Measurements from ENCODE around the gene HLCS. TPM values are rescaled to one million over a fixed set of nuclear protein-coding genes. Genes with fewer than 3 reads are reported as not detected.

Gene HLCS
- total and polyA plus RNA-seq, 10 of the 15 experiments (the other 5 are each of a cell fraction or from before 2014, with no cell fraction given): 1.5 to 12.7 (median 9.6) TPM

DNA sequence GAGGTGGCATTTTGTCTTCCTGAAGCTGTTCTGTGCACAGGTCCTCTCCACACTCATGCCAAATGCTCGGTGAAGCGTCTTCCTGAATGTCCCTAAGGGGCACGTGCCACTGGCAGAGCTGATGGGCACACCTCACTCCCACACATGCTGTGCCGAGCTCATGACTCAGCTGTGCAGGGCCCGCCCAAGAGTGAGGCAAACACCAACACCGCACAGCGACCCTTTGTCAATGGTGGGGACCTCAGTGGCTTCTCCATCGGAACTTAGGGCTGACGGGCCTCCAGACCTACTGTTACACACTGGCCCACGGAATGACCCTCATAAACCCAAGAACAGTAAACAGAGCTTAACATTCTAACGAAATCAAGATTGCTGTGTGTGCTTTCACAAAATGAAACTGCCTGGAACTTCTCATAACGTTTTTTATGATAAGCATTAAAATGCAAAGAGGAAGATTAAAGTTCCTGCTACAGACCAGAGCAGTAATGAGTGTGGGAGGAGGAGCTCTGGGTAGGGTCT, 178.3 kb downstream of the HLCS start (continued):
- TF ChIP-seq PAX8 (IDR thresholded peaks at IDR 0.05) (no peak), SMAD5 (IDR thresholded peaks at IDR 0.05; ENCODE audit: low read depth) (no peak)
- TF ChIP-seq, protein P1, sequence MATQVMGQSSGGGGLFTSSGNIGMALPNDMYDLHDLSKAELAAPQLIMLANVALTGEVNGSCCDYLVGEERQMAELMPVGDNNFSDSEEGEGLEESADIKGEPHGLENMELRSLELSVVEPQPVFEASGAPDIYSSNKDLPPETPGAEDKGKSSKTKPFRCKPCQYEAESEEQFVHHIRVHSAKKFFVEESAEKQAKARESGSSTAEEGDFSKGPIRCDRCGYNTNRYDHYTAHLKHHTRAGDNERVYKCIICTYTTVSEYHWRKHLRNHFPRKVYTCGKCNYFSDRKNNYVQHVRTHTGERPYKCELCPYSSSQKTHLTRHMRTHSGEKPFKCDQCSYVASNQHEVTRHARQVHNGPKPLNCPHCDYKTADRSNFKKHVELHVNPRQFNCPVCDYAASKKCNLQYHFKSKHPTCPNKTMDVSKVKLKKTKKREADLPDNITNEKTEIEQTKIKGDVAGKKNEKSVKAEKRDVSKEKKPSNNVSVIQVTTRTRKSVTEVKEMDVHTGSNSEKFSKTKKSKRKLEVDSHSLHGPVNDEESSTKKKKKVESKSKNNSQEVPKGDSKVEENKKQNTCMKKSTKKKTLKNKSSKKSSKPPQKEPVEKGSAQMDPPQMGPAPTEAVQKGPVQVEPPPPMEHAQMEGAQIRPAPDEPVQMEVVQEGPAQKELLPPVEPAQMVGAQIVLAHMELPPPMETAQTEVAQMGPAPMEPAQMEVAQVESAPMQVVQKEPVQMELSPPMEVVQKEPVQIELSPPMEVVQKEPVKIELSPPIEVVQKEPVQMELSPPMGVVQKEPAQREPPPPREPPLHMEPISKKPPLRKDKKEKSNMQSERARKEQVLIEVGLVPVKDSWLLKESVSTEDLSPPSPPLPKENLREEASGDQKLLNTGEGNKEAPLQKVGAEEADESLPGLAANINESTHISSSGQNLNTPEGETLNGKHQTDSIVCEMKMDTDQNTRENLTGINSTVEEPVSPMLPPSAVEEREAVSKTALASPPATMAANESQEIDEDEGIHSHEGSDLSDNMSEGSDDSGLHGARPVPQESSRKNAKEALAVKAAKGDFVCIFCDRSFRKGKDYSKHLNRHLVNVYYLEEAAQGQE (IDR thresholded peaks at IDR 0.05; ENCODE audit: low read depth, low read length): no peak

DNA sequence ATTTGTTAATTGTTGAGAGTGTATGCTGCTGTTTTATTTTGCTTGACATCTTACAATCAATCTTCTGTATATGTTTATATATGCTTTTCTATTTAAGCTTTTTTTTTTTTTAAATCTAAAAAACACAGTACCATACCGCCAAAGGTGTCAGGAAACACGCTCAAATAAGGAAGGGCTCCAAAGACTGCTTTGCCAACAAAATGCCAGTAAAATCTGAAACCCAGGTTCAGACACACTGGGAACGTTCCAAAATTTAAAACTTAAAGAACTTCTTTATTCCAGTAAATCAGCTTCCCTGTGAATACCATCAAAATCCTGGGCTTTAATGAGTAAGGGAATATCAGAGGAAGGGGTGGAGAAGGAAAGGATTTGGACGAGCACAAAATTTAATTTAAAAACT, 180.3 kb downstream of the HLCS start:
- no peak for ATAC-seq
- no peaks in the 10 kb centered on the region for H3K9me3 ChIP-seq (replicated peaks; ENCODE audit: control insufficient read depth, insufficient read depth, low read length)
- 68% methylated on average over 4 of the region's 4 CpGs for WGBS (ENCODE audit: insufficient coverage, insufficient replicate concordance, low lambda C conversion rate, missing lambda C conversion rate)
- POLR2A ChIA-PET: no interaction called here
- RAD21 ChIA-PET (ENCODE audit: unreplicated experiment): no interaction called here
- H4K20me1 ChIP-seq (ENCODE audit: control insufficient read depth, insufficient read depth): no peaks in the 10 kb centered on the region
- H3K4me1 ChIP-seq (ENCODE audit: control insufficient read depth, insufficient read depth, low read length): no peaks in the 10 kb centered on the region
- no peak overlapping the region for H3K4me2 ChIP-seq (ENCODE audit: control insufficient read depth, insufficient read depth)
- no peaks in the 10 kb centered on the region for H3K27me3 ChIP-seq (replicated peaks in 1 of 2; ENCODE audit: control insufficient read depth in 2 of 2, insufficient read depth in 2 of 2, low read length in 1 of 2)
- TF ChIP-seq TCF3 (IDR thresholded peaks at IDR 0.05; ENCODE audit: borderline replicate concordance, insufficient read depth, low read depth, low read length) (no peak), FOXM1 (IDR thresholded peaks at IDR 0.05; ENCODE audit: low read depth, low read length) (no peak), JUND (IDR thresholded peaks at IDR 0.05; ENCODE audit: low read depth, low read length) (no peak), NR2C2 (IDR thresholded peaks at IDR 0.05; ENCODE audit: borderline replicate concordance, control insufficient read depth, insufficient read length, low read depth) (no peak)
- no peak overlapping the region for H2AFZ ChIP-seq (ENCODE audit: control insufficient read depth, low read depth, low read length)
- H3K79me2 ChIP-seq (ENCODE audit: control insufficient read depth, insufficient read depth, low read length): no peaks in the 10 kb centered on the region
- H3K4me3 ChIP-seq: no peak overlapping the region
- no TSS peak for BruUV-seq (replicated peaks)
- intact Hi-C loops (cut with micrococcal nuclease; ENCODE audit: unreplicated experiment) (no loop called here), in situ Hi-C loops (cut with MboI) (no loop called here)
- no peak overlapping the region for H3K27ac ChIP-seq (ENCODE audit: control insufficient read depth, insufficient read depth)
- no peak for DNase-seq (ENCODE audit: low read depth, low spot score)
- CTCF ChIA-PET: interaction anchor here (1.5 kb wide), 1 partner anchor 24 kb away, joined by 3 read pairs; no protein-coding TSS in a partner anchor
- FAIRE-seq: no peak
- H3K36me3 ChIP-seq (ENCODE audit: control insufficient read depth in 2 of 2, insufficient read depth in 2 of 2, low read length in 1 of 2): no peaks in the 10 kb centered on the region
- H3K9ac ChIP-seq (ENCODE audit: control insufficient read depth, insufficient read depth, low read length): no peak overlapping the region
- SMC1A ChIA-PET (ENCODE audit: uncharacterized antibody, unreplicated experiment): no interaction called here

All from GM12878 (cell line).